BJ (cell line): ENCODE measurements around the gene TEP1. TPM values are rescaled to one million over a fixed set of nuclear protein-coding genes. Genes with fewer than 3 reads are reported as not detected.
A peak's percentile ranks its signal among the peaks of the same experiment; 100 is the strongest.

Experiments used
- CTCF ChIA-PET: fragments of 350-600 bp; formaldehyde crosslinking; extraction: SDS; loops from one replicate; lab custom pipeline; 2021; ENCODE audit warnings: antibody characterized with exemption, inconsistent platforms; lab: Yijun Ruan, JAX
- POLR2A ChIA-PET: fragments of 300-600 bp; sonication (Branson Sonifier 250); formaldehyde crosslinking; extraction: SDS; loops from one replicate; lab custom pipeline; 2021; ENCODE audit warnings: antibody characterized with exemption; lab: Charles Lee
- DNase-seq: peaks from one replicate; pipeline ENCODE4 v3.0.0-alpha.2; 2011; ENCODE audit warnings: low read depth
- H3K27me3 ChIP-seq: 2 replicates; pipeline ENCODE4 v1.6.0; 2011; ENCODE audit warnings: low read length; ENCODE audit not compliant: control insufficient read depth, insufficient read depth
- H3K36me3 ChIP-seq: 2 replicates; pipeline ENCODE4 v1.5.1; 2011; ENCODE audit warnings: low read length; ENCODE audit not compliant: control insufficient read depth, insufficient read depth
- H3K4me3 ChIP-seq: 2 replicates; pipeline ENCODE4 v1.5.1; 2011; ENCODE audit warnings: low read depth, mild to moderate bottlenecking, control low read depth, low read length
- CTCF ChIP-seq: IDR thresholded peaks from 2 replicates; pipeline ENCODE4 v1.5.1; 2011; ENCODE audit warnings: low read depth, mild to moderate bottlenecking, control low read depth, inconsistent platforms, low read length, moderate library complexity; ENCODE audit not compliant: insufficient read depth
- polyA plus RNA-seq: library from polyadenylated mRNA; depleted of rRNA; stranded (reverse); fragments of >200 nt; gene quantifications from 2 replicates; pipeline ENCODE4 v1.2.3, GENCODE V29; 2011

The TEP1 gene
- polyA plus RNA-seq, 1 experiment = 12.2 TPM

- no peak for DNase-seq
- Histone ChIP-seq H3K27me3 (no peaks in the 10 kb centered on the region), H3K4me3 (no peak overlapping the region), H3K36me3 (no peaks in the 10 kb centered on the region)
- no peak for TF ChIP-seq CTCF
- POLR2A ChIA-PET = no interaction called here
- CTCF ChIA-PET = interaction anchor here (0.6 to 3.3 kb wide), 4 partner anchors 8 to 348 kb away, joined by 4 to 25 read pairs (median 6); partner anchors contain the start of gene PARP2
Observed at GRCh38 chr14:20334017-20334416, 79.3 kb downstream of the TEP1 start.

GRCh38 chr14:20333494-20333841, 79.8 kb downstream of the TEP1 start:
- CTCF ChIA-PET = interaction anchor here (1.6 to 3.3 kb wide), 3 partner anchors 9 to 348 kb away, joined by 4 to 25 read pairs (median 8); partner anchors contain the start of gene PARP2
- no peak for TF ChIP-seq CTCF
- Histone ChIP-seq H3K27me3 (no peaks in the 10 kb centered on the region), H3K4me3 (peak overlapping the region; percentile 66), H3K36me3 (no peaks in the 10 kb centered on the region)
- POLR2A ChIA-PET = no interaction called here
- DNase-seq = no peak

GRCh38 chr14:20332788-20333493, 80.4 kb downstream of the TEP1 start, which contains the start of gene CCNB1IP1:
CCNB1IP1 (minus strand) TSS chr14:20333279; CDS start chr14:20316523, 16,756 bp downstream.
- no peaks in the 10 kb centered on the region for H3K36me3 ChIP-seq
- ChIA-PET CTCF (interaction anchor here (0.8 to 3.3 kb wide), 6 partner anchors 9 to 349 kb away, joined by 3 to 25 read pairs (median 6); partner anchors contain the start of gene PARP2), POLR2A (interaction anchor here (0.6 kb wide), 1 partner anchor 10 kb away, joined by 3 read pairs; the partner anchor contains the start of gene PARP2)
- TF ChIP-seq CTCF = no peak
- peak; percentile 73 for DNase-seq
- H3K4me3 ChIP-seq = peak within 1 kb of the TSS; percentile 66
- H3K27me3 ChIP-seq = no peaks in the 10 kb centered on the region

- Histone ChIP-seq H3K27me3 (no peaks in the 10 kb centered on the region), H3K4me3 (peak overlapping the region; percentile 66), H3K36me3 (no peaks in the 10 kb centered on the region)
- DNase-seq = no peak
- POLR2A ChIA-PET = no interaction called here
- CTCF ChIA-PET = interaction anchor here (0.8 to 3.3 kb wide), 5 partner anchors 10 to 281 kb away, joined by 3 to 25 read pairs (median 8); partner anchors contain the start of gene PARP2
- no peak for TF ChIP-seq CTCF
Observed at GRCh38 chr14:20332431-20332787, 80.9 kb downstream of the TEP1 start.

- no peak overlapping the region for H3K4me3 ChIP-seq
- ChIA-PET CTCF (interaction anchor here (2.0 to 3.3 kb wide), 3 partner anchors 11 to 283 kb away, joined by 5 to 25 read pairs (median 9); partner anchors contain the start of gene PARP2), POLR2A (no interaction called here)
- TF ChIP-seq CTCF = no peak
- H3K36me3 ChIP-seq = peaks cover 2% of the 10 kb centered on the region; the same call in 1 of the 2 replicates
- no peaks in the 10 kb centered on the region for H3K27me3 ChIP-seq
- no peak for DNase-seq
Observed at GRCh38 chr14:20331053-20331613, 82.2 kb downstream of the TEP1 start.
